Sigmoid colon (tissue), 7 donors: ENCODE results near the gene IFITM2. TPM values are rescaled to one million over a fixed set of nuclear protein-coding genes. Genes with fewer than 3 reads are reported as not detected.
A peak's percentile ranks its signal among the peaks of the same experiment; 100 is the strongest.
"Not testable (repeated sequence)": the region's sequence is repeated elsewhere in the genome, so short reads cannot be mapped to it uniquely, and the experiment has no call there.

ENCODE experiments used
- DNase-seq: peaks from one replicate; pipeline ENCODE4 v3.0.0-alpha.2; 2019
- H3K27ac ChIP-seq, 4 donors: fragments of 200-600 bp; sonication (generic); one replicate each; pipeline ENCODE4 v1.5.1; 2016 to 2019; ENCODE audit warnings: mild to moderate bottlenecking in 1 of 4
- H3K27me3 ChIP-seq, 3 donors: fragments of 200-600 bp; sonication (generic); one replicate each; pipeline ENCODE4 v1.5.1; 2019; ENCODE audit warnings: mild to moderate bottlenecking in 1 of 3
- H3K36me3 ChIP-seq, 4 donors: fragments of 200-600 bp; sonication (generic); one replicate each; pipeline ENCODE4 v1.5.1; 2016 to 2019
- H3K4me1 ChIP-seq, 4 donors: fragments of 200-600 bp; sonication (generic); one replicate each; pipeline ENCODE4 v1.5.1; 2017 to 2019
- H3K4me3 ChIP-seq, 4 donors: fragments of 200-600 bp; sonication (generic); one replicate each; pipeline ENCODE4 v1.5.1; 2017 to 2019; ENCODE audit warnings: mild to moderate bottlenecking in 2 of 4, moderate library complexity in 1 of 4
- H3K9me3 ChIP-seq, 4 donors: fragments of 200-600 bp in 3 of 4; sonication (generic) in 3 of 4; one replicate each; pipeline versions ENCODE4 v1.5.1 to v1.6.1; 2013 to 2019
- EP300 ChIP-seq, 4 donors: sonication (generic); formaldehyde crosslinking; IDR thresholded peaks; one replicate each; pipeline ENCODE4 v1.6.1; 2017; ENCODE audit warnings: antibody characterized with exemption in 4 of 4
- POLR2A ChIP-seq, 2 donors: fragments of 450-650 bp; IDR thresholded peaks; one replicate each; pipeline ENCODE4 v1.6.1; 2016; ENCODE audit warnings: antibody characterized with exemption in 2 of 2, mild to moderate bottlenecking in 2 of 2, moderate library complexity in 2 of 2
- POLR2AphosphoS5 ChIP-seq, 4 donors: sonication (generic); formaldehyde crosslinking; IDR thresholded peaks; one replicate each; pipeline ENCODE4 v1.6.1; 2017; ENCODE audit warnings: antibody characterized with exemption in 4 of 4
- WGBS, 2 donors: extraction: QIAGEN DNeasy Blood & Tissue Kit; methylation state at CpG; one replicate each; pipeline ENCODE4 v1.1.7; 2013; 5-methylcytosine and 5-hydroxymethylcytosine counted together
- intact Hi-C: fragments of 100-400 bp; cut with DNase I; formaldehyde crosslinking; loops from one replicate; pipeline ENCODE4 v1.15.1; 2023
- polyA plus RNA-seq, 3 donors: library from polyadenylated mRNA; stranded (reverse); fragments of 200-250 nt; gene quantifications; one replicate each; pipeline ENCODE4 v1.2.3, GENCODE V29; 2013
- total RNA-seq, 4 donors: library from RNA; depleted of rRNA; stranded (reverse); fragments of >200 nt; gene quantifications; one replicate each; pipeline ENCODE4 v1.1.0, GENCODE V29; 2016
- TF ChIP-seq, protein P1 (sequence below), 4 experiments: fragments of 450-650 bp in 3 of 4; fragments of 200-600 bp in 1 of 4; IDR thresholded peaks; one replicate each; pipeline ENCODE4 v1.5.1; 2016 to 2019; ENCODE audit warnings: antibody characterized with exemption in 4 of 4, mild to moderate bottlenecking in 3 of 4, moderate library complexity in 2 of 4
- donor health status: healthy with polysubstance abuse.
- donor health status: Bipolar disorder and iron deficiency.
- donor health status: healthy.

IFITM2 gene
- total and polyA plus RNA-seq, 7 donors: 73.3 to 461 (median 161) TPM

DNA sequence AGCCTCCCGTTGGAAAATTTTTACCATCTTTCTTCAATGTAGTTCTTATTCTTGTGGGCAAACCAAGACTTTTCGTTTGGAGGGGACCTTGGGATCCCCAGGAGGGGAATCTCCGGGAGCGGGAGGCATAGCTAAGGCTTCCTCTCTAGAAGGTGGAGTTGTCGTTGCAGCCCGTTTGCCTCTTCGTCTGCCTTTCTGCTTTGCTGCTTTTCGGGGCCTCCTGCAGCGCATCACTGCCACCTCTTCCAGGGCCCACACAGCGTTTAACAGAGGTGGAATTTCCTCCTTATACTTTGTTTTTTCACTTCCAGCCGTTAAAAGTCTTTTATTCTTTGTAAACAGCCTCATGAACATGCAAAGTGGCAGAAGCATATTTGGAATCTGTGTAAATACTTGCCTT is 16.5 kb downstream of the IFITM2 start:
- H3K4me1 ChIP-seq: peaks cover 0 to 58% (median 41%) of the 10 kb centered on the region in 4 donors
- intact Hi-C loops: no loop called here
- WGBS, 2 donors: 70 to 72% methylated on average over 11 of the region's 11 CpGs
- no peaks in the 10 kb centered on the region for H3K36me3 ChIP-seq
- H3K9me3 ChIP-seq: no peaks in the 10 kb centered on the region
- H3K4me3 ChIP-seq: peak overlapping the region in 1 of 4 donors; percentile 15
- DNase-seq: peak; percentile 63
- H3K27ac ChIP-seq: peak overlapping the region; percentile 87 to 95 (median 90)
- TF ChIP-seq POLR2AphosphoS5 (IDR thresholded peaks at IDR 0.05): no peak
- TF ChIP-seq, protein P1, sequence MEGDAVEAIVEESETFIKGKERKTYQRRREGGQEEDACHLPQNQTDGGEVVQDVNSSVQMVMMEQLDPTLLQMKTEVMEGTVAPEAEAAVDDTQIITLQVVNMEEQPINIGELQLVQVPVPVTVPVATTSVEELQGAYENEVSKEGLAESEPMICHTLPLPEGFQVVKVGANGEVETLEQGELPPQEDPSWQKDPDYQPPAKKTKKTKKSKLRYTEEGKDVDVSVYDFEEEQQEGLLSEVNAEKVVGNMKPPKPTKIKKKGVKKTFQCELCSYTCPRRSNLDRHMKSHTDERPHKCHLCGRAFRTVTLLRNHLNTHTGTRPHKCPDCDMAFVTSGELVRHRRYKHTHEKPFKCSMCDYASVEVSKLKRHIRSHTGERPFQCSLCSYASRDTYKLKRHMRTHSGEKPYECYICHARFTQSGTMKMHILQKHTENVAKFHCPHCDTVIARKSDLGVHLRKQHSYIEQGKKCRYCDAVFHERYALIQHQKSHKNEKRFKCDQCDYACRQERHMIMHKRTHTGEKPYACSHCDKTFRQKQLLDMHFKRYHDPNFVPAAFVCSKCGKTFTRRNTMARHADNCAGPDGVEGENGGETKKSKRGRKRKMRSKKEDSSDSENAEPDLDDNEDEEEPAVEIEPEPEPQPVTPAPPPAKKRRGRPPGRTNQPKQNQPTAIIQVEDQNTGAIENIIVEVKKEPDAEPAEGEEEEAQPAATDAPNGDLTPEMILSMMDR (IDR thresholded peaks at IDR 0.05): no peak
- no peak for TF ChIP-seq EP300 (IDR thresholded peaks at IDR 0.05)
- no peaks in the 10 kb centered on the region for H3K27me3 ChIP-seq

DNA sequence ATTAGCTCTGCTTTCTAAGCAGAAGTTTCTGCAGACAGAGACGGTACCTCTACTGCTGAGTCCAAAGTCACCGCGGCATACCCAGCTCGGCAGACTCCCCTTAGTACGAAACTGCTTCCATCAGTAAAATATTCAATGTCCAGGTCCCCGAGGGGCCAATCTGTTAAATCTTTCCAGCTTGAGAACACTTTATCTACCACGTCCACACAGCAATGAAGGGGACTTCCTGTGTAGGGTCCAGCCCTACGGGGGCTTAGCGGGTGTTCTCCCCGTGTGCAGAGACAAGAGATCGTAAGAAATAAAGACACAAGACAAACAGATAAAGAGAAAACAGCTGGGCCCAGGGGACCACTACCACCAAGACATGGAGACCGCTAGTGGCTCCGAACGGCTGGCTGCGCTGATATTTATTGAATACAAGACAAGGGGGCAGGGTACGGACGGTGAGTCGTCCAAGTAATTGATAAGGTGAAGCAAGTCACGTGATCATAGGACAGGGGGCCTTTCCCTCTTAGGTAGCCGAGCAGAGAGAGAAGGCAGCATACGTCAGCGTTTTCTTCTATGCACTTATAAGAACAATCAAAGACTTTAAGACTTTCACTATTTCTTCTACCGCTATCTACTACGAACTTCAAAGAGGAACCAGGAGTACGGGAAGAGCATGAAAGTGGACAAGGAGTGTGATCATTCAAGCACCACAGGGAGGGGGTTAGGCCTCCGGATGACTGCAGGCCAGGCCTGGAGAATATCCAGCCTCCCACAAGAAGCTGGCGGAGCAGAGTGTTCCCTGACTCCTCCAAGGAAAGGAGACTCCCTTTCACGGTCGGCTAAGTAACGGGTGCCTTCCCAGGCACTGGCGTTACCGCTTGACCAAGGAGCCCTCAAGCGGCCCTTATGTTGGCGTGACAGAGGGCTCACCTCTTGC is 17.2 kb downstream of the IFITM2 start:
- Histone ChIP-seq H3K4me3 (peak overlapping the region in 1 of 4 donors; percentile 15), H3K4me1 (peaks cover 0 to 58% (median 41%) of the 10 kb centered on the region in 4 donors), H3K27ac (peak overlapping the region; percentile 87 to 95 (median 90))
- H3K36me3 ChIP-seq, H3K9me3 ChIP-seq, intact Hi-C loops, H3K27me3 ChIP-seq: not testable (repeated sequence)
- DNase-seq: peak; percentile 93
- 70 to 71% methylated on average over 28 to 30 of the region's 34 CpGs for WGBS, 2 donors
- TF ChIP-seq POLR2AphosphoS5 (IDR thresholded peaks at IDR 0.05): peak in 2 of 4 donors; percentile 9 to 71

DNA sequence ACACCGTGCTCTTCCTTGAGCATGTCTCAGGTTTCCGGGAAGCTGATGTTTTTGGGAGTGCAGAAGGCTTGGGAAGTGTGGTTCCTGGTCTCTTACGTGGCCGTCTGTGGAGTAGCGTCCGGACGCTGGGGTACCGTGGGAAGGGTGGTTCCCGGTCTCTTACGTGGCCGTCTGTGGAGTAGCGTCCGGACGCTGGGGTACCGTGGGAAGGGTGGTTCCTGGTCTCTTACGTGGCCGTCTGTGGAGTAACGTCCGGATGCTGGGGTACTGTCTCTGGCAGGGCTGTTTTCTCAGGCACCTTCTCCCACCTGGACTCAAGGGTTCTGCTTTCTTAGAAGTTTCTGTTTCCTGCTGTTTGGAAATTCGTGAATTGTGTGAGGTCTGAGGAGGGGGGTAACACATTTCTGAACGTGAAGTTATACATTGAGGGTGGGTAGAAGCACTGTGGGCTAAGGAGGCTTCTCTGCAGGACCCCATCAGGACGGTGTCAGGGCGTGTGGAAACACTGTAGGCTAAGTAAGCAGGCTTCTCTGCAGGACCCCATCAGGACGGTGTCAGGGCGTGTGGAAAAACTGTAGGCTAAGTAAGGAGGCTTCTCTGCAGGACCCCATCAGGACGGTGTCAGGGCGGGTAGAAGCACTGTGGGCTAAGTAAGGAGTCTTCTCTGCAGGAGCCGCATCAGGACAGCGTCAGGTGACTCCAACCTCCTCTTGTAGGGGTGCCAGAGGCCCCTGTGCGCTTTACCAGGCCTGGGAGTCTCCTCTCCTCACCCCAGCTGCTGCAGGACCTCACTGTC is 18.4 kb downstream of the IFITM2 start:
- no peak overlapping the region for H3K4me3 ChIP-seq
- H3K36me3 ChIP-seq: no peaks in the 10 kb centered on the region
- TF ChIP-seq POLR2AphosphoS5 (IDR thresholded peaks at IDR 0.05) (no peak), POLR2A (IDR thresholded peaks at IDR 0.05) (no peak), EP300 (IDR thresholded peaks at IDR 0.05) (no peak)
- TF ChIP-seq, protein P1 (IDR thresholded peaks at IDR 0.05): no peak
- peak; percentile 67 for DNase-seq
- H3K9me3 ChIP-seq: no peaks in the 10 kb centered on the region
- peaks cover 0 to 58% (median 39%) of the 10 kb centered on the region in 4 donors for H3K4me1 ChIP-seq
- no peaks in the 10 kb centered on the region for H3K27me3 ChIP-seq
- 86 to 88% methylated on average over 30 of the region's 30 CpGs for WGBS, 2 donors
- intact Hi-C loops: loop anchor here (1.0 kb wide), 1 partner anchor 27 kb away; no protein-coding TSS in a partner anchor
- peak overlapping the region; percentile 87 to 95 (median 90) for H3K27ac ChIP-seq

DNA sequence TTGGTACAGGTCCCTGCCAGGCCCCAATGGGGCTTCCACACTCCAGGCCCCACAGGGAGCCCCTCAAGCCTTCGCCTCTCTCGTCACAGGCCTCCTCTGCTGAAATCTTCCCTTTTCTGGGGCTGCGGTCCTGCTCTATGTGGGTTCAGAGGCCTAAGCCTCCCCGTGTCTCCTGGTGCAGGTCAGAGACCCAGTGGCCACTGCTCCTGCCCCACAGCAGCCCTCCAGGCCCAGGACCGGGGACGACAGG is 18.9 kb downstream of the IFITM2 start:
- Histone ChIP-seq H3K36me3 (no peaks in the 10 kb centered on the region), H3K27me3 (no peaks in the 10 kb centered on the region), H3K9me3 (no peaks in the 10 kb centered on the region), H3K27ac (peak overlapping the region; percentile 87 to 95 (median 90)), H3K4me3 (no peak overlapping the region), H3K4me1 (peaks cover 0 to 58% (median 38%) of the 10 kb centered on the region in 4 donors)
- intact Hi-C loops: loop anchor here (1.0 kb wide), 1 partner anchor 27 kb away; no protein-coding TSS in a partner anchor
- DNase-seq: no peak
- no peak for TF ChIP-seq POLR2A (IDR thresholded peaks at IDR 0.05)
- TF ChIP-seq, protein P1 (IDR thresholded peaks at IDR 0.05): no peak
- no peak for TF ChIP-seq POLR2AphosphoS5 (IDR thresholded peaks at IDR 0.05)
- no peak for TF ChIP-seq EP300 (IDR thresholded peaks at IDR 0.05)
- 59 to 84% methylated on average over 6 of the region's 6 CpGs for WGBS, 2 donors
